Neural progenitor cell (in vitro differentiated cells): ENCODE measurements around the gene FAM90A26.
"Not testable (repeated sequence)": the region's sequence is repeated elsewhere in the genome, so short reads cannot be mapped to it uniquely, and the experiment has no call there.

ENCODE experiments used
- EZH2 ChIP-seq: fragments of 200-600 bp; sonication (generic); IDR thresholded peaks from 2 replicates; pipeline ENCODE4 v1.6.1; 2017; ENCODE audit warnings: antibody characterized with exemption, mild to moderate bottlenecking, moderate library complexity
- EZH2phosphoT487 ChIP-seq: fragments of 200-600 bp; sonication (generic); IDR thresholded peaks from 2 replicates; pipeline ENCODE4 v1.6.1; 2017; ENCODE audit warnings: antibody characterized with exemption
- TF ChIP-seq, protein P1 (sequence below): fragments of 200-600 bp; sonication (generic); IDR thresholded peaks from 2 replicates; pipeline ENCODE4 v1.5.1; 2017; ENCODE audit warnings: antibody characterized with exemption, mild to moderate bottlenecking

- not testable (repeated sequence) for TF ChIP-seq EZH2, EZH2phosphoT487
- TF ChIP-seq, protein P1, sequence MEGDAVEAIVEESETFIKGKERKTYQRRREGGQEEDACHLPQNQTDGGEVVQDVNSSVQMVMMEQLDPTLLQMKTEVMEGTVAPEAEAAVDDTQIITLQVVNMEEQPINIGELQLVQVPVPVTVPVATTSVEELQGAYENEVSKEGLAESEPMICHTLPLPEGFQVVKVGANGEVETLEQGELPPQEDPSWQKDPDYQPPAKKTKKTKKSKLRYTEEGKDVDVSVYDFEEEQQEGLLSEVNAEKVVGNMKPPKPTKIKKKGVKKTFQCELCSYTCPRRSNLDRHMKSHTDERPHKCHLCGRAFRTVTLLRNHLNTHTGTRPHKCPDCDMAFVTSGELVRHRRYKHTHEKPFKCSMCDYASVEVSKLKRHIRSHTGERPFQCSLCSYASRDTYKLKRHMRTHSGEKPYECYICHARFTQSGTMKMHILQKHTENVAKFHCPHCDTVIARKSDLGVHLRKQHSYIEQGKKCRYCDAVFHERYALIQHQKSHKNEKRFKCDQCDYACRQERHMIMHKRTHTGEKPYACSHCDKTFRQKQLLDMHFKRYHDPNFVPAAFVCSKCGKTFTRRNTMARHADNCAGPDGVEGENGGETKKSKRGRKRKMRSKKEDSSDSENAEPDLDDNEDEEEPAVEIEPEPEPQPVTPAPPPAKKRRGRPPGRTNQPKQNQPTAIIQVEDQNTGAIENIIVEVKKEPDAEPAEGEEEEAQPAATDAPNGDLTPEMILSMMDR: not testable (repeated sequence)
These were observed 35.7 kb upstream of the FAM90A26 start for GRCh38 chr4:9134556-9134955.
